HepG2 (cell line): ENCODE data around the gene IL2RG. TPM values are rescaled to one million over a fixed set of nuclear protein-coding genes. Genes with fewer than 3 reads are reported as not detected.

Experiments used
- ATAC-seq: fragments of 200-7000 bp; cut with Tn5 transposase; 3 replicates; pipeline ENCODE4 v1.9.1; 2020; ENCODE audit warnings: mild to moderate bottlenecking, moderate library complexity
- BruUV-seq: library from RNA; stranded (reverse); fragments of 400-500 nt; replicated peaks from 2 replicates; lab custom pipeline; 2021; lab: Mats Ljungman, UMichigan
- CTCF ChIA-PET: fragments of 300-600 bp; formaldehyde crosslinking; extraction: SDS; loops from one replicate; lab custom pipeline; 2021; ENCODE audit warnings: low total read pairs, inconsistent platforms, low intra/inter-chr PET ratio; lab: Yijun Ruan, JAX
- POLR2A ChIA-PET: fragments of 350-600 bp; sonication (Branson Sonifier 250); formaldehyde crosslinking; loops from one replicate; lab custom pipeline; 2020; ENCODE audit warnings: antibody characterized with exemption, inconsistent platforms; lab: Yijun Ruan, JAX
- DNase-seq: peaks from one replicate; pipeline ENCODE4 v3.0.0-alpha.2; 2015; ENCODE audit warnings: low spot score
- FAIRE-seq: peaks from 3 replicates; lab custom pipeline; 2011; peaks lifted over from hg19 to GRCh38; lab: Jason Lieb, UNC
- H2AFZ ChIP-seq: one replicate; pipeline ENCODE4 v1.6.1; 2011; ENCODE audit warnings: low read length, inconsistent platforms
- H3K27ac ChIP-seq: fragments of 300-600 bp; 3 replicates; pipeline ENCODE4 v1.8.0; 2011; ENCODE audit warnings: mixed run types, mild to moderate bottlenecking, mixed read lengths, low read length, inconsistent platforms; ENCODE audit not compliant: insufficient read depth; ENCODE audit errors: extremely low read length
- H3K27me3 ChIP-seq, 2 experiments: fragments of 200-600 bp in 1 of 2; 2 replicates in 1 of 2; 3 replicates in 1 of 2; pipeline versions ENCODE4 v1.6.0 to v1.8.0; 2011; ENCODE audit warnings: low read length in 2 of 2, mild to moderate bottlenecking in 2 of 2, moderate library complexity in 2 of 2, inconsistent platforms in 1 of 2; ENCODE audit not compliant: insufficient read depth in 2 of 2, control insufficient read depth in 1 of 2
- H3K36me3 ChIP-seq, 2 experiments: fragments of 200-600 bp in 1 of 2; replicated peaks in 1 of 2; 2 replicates in 1 of 2; 3 replicates in 1 of 2; pipeline versions ENCODE4 v1.5.1 to v1.8.0; 2011; ENCODE audit warnings: low read length in 2 of 2, inconsistent platforms in 1 of 2; ENCODE audit not compliant: insufficient read depth in 2 of 2, control insufficient read depth in 1 of 2
- H3K4me1 ChIP-seq: 2 replicates; pipeline ENCODE4 v1.5.1; 2012; ENCODE audit warnings: low read length, inconsistent platforms; ENCODE audit not compliant: insufficient read depth
- H3K4me2 ChIP-seq: 2 replicates; pipeline ENCODE4 v1.6.0; 2011; ENCODE audit warnings: low read depth, low read length, inconsistent platforms
- H3K4me3 ChIP-seq, 3 experiments: fragments of 200-600 bp in 1 of 3; sonication (generic), shearing (Covaris generic) in 1 of 3; replicated peaks in 1 of 3; 2 replicates each; pipeline ENCODE4 v1.5.1; 2011 to 2016; ENCODE audit warnings: low read length in 3 of 3, inconsistent platforms in 2 of 3, low read depth in 2 of 3, mild to moderate bottlenecking in 2 of 3, control low read depth in 1 of 3, mixed read lengths in 1 of 3; ENCODE audit not compliant: insufficient read depth in 1 of 3
- H3K79me2 ChIP-seq: one replicate; pipeline ENCODE4 v1.6.1; 2011; ENCODE audit warnings: low read length, inconsistent platforms; ENCODE audit not compliant: insufficient read depth
- H3K9ac ChIP-seq: 2 replicates; pipeline ENCODE4 v1.6.0; 2011; ENCODE audit warnings: mild to moderate bottlenecking, low read depth, low read length, inconsistent platforms; ENCODE audit not compliant: insufficient read depth
- H3K9me3 ChIP-seq: 2 replicates; pipeline ENCODE4 v1.5.1; 2012; ENCODE audit warnings: mild to moderate bottlenecking, low read length
- H4K20me1 ChIP-seq: 2 replicates; pipeline ENCODE4 v1.6.0; 2011; ENCODE audit warnings: inconsistent platforms, mild to moderate bottlenecking, low read length, moderate library complexity; ENCODE audit not compliant: insufficient read depth
- ASH2L ChIP-seq: fragments of 300-600, 200-600 bp; sonication (generic); IDR thresholded peaks from 2 replicates; pipeline ENCODE4 v1.7.0; 2017; ENCODE audit warnings: low read depth, mild to moderate bottlenecking, moderate library complexity, mixed read lengths, low read length; ENCODE audit not compliant: insufficient read length
- GATAD2A ChIP-seq: IDR thresholded peaks from 2 replicates; pipeline ENCODE4 v1.6.1; 2016
- KLF12 ChIP-seq: sonication (generic); formaldehyde crosslinking; IDR thresholded peaks from 2 replicates; pipeline ENCODE4 v1.4.0; 2020; ENCODE audit warnings: missing genetic modification reagents, borderline replicate concordance
- MIER2 ChIP-seq: IDR thresholded peaks from 2 replicates; pipeline ENCODE4 v1.6.1; 2016; ENCODE audit warnings: missing biosample characterization, missing genetic modification reagents
- NCOA2 ChIP-seq: sonication (generic); formaldehyde crosslinking; IDR thresholded peaks from 2 replicates; pipeline ENCODE4 v1.8.0; 2022; ENCODE audit warnings: inconsistent platforms
- RELA ChIP-seq: sonication (generic); formaldehyde crosslinking; IDR thresholded peaks from 2 replicates; pipeline ENCODE4 v1.4.0; 2020; ENCODE audit warnings: missing genetic modification reagents
- SIN3A ChIP-seq: IDR thresholded peaks from 2 replicates; pipeline ENCODE4 v1.6.1; 2011; ENCODE audit warnings: low read depth, mild to moderate bottlenecking, control low read depth, low read length, borderline replicate concordance
- SMYD3 ChIP-seq: sonication (generic); formaldehyde crosslinking; IDR thresholded peaks from 2 replicates; pipeline ENCODE4 v1.8.1; 2023; ENCODE audit warnings: mild to moderate bottlenecking, missing genetic modification reagents
- SP1 ChIP-seq, 2 experiments: fragments of 450-650 bp in 1 of 2; sonication (generic) in 1 of 2; formaldehyde crosslinking in 1 of 2; IDR thresholded peaks; 2 replicates each; pipeline versions ENCODE4 v1.4.0 to v1.6.1; 2016 to 2020; ENCODE audit warnings: missing genetic modification reagents in 1 of 2
- SRF ChIP-seq: IDR thresholded peaks from 2 replicates; pipeline ENCODE4 v1.6.1; 2011; ENCODE audit warnings: mild to moderate bottlenecking, low read depth, low read length, moderate library complexity
- ZBTB20 ChIP-seq: sonication (generic); formaldehyde crosslinking; IDR thresholded peaks from 2 replicates; pipeline ENCODE4 v1.8.1; 2023; ENCODE audit warnings: missing genetic modification reagents, low read depth, mild to moderate bottlenecking, borderline replicate concordance
- ZBTB21 ChIP-seq: sonication (generic); formaldehyde crosslinking; IDR thresholded peaks from 2 replicates; pipeline ENCODE4 v1.4.0; 2020; ENCODE audit warnings: missing genetic modification reagents
- ZBTB38 ChIP-seq: sonication (generic); formaldehyde crosslinking; IDR thresholded peaks from 2 replicates; pipeline ENCODE4 v1.5.1; 2020; ENCODE audit warnings: mild to moderate bottlenecking, missing genetic modification reagents
- ZNF234 ChIP-seq: sonication (generic); formaldehyde crosslinking; conservative IDR thresholded peaks from 2 replicates; pipeline ENCODE4 v1.5.1; 2020; ENCODE audit warnings: mild to moderate bottlenecking, missing genetic modification reagents
- ZNF251 ChIP-seq: sonication (generic); formaldehyde crosslinking; IDR thresholded peaks from 2 replicates; pipeline ENCODE4 v1.9.0; 2021; ENCODE audit warnings: mild to moderate bottlenecking, missing genetic modification reagents
- ZNF30 ChIP-seq: sonication (generic); formaldehyde crosslinking; IDR thresholded peaks from 2 replicates; pipeline ENCODE4 v1.5.0; 2020; ENCODE audit warnings: mild to moderate bottlenecking, missing genetic modification reagents
- ZNF431 ChIP-seq: sonication (generic); formaldehyde crosslinking; IDR thresholded peaks from 2 replicates; pipeline ENCODE4 v1.9.0; 2022; ENCODE audit warnings: missing genetic modification reagents, low read depth, mild to moderate bottlenecking, borderline replicate concordance
- ZNF572 ChIP-seq: sonication (generic); formaldehyde crosslinking; IDR thresholded peaks from 2 replicates; pipeline ENCODE4 v1.5.1; 2020; ENCODE audit warnings: mild to moderate bottlenecking, missing genetic modification reagents
- ZNF644 ChIP-seq: IDR thresholded peaks from 2 replicates; pipeline ENCODE4 v1.6.1; 2016; ENCODE audit warnings: low read depth
- ZNF781 ChIP-seq: sonication (generic); formaldehyde crosslinking; IDR thresholded peaks from 2 replicates; pipeline ENCODE4 v1.5.1; 2020; ENCODE audit warnings: borderline replicate concordance, mild to moderate bottlenecking, missing genetic modification reagents; ENCODE audit errors: not compliant biosample characterization
- WGBS: methylation state at CpG from one replicate; pipeline ENCODE4 v1.1.6; 2017; ENCODE audit warnings: low lambda C conversion rate; 5-methylcytosine and 5-hydroxymethylcytosine counted together
- in situ Hi-C: cut with HindIII; loops from 2 replicates; pipeline ENCODE4 v1.10.0; 2017; ENCODE audit warnings: low pct_unique_long_range_greater_than_20kb; ENCODE audit not compliant: extremely low pct_ligation_motif_present
- intact Hi-C: fragments of 100-400 bp; cut with micrococcal nuclease; formaldehyde crosslinking; loops from one replicate; pipeline ENCODE4 v1.10.0; 2022; ENCODE audit not compliant: unreplicated experiment
- polyA plus RNA-seq, 8 experiments: library from polyadenylated mRNA; depleted of rRNA in 3 of 8; stranded (reverse) in 7 of 8; unstranded in 1 of 8; fragments of >200 nt; fragmentation: Illumina TruSeq in 4 of 8; extraction: Trizol in 4 of 8; gene quantifications; 2 replicates each; pipeline versions ENCODE4 v1.2.1 to v1.2.3, GENCODE V29; 2011 to 2016; ENCODE audit warnings: low read depth in 4 of 8, missing spikeins in 1 of 8, mixed read lengths in 1 of 8; ENCODE audit not compliant: insufficient read depth in 1 of 8
- total RNA-seq, 5 experiments: library from RNA; depleted of rRNA; stranded (reverse); fragments of >200 nt; fragmentation: Illumina TruSeq; extraction: Trizol; gene quantifications; 2 replicates each; pipeline ENCODE4 v1.2.3, GENCODE V29; 2016; ENCODE audit warnings: low read depth in 1 of 5
- TF ChIP-seq, protein P1 (sequence below): IDR thresholded peaks from 2 replicates; pipeline ENCODE4 v1.6.1; 2012; ENCODE audit warnings: low read length, improper control_type of control experiment
- TF ChIP-seq, protein P2 (sequence below): sonication (generic); formaldehyde crosslinking; IDR thresholded peaks from 2 replicates; pipeline ENCODE4 v1.4.0; 2020; ENCODE audit warnings: missing genetic modification reagents

Gene IL2RG
- total and polyA plus RNA-seq, 2 of the 13 experiments (the other 11 are each of a cell fraction or from before 2014, with no cell fraction given) = 0.98 TPM; not detected in 1

GRCh38 chrX:71081330-71082123 lies 29.9 kb downstream of the IL2RG start:
- DNase-seq (peak; percentile 81), FAIRE-seq (peak; percentile 59), ATAC-seq (peak; percentile 97)
- Histone ChIP-seq H3K79me2 (no peaks in the 10 kb centered on the region), H3K4me1 (peaks cover 29% of the 10 kb centered on the region), H3K27ac (peak overlapping the region; percentile 58), H3K9ac (no peak overlapping the region), H3K36me3 (no peaks in the 10 kb centered on the region), H3K27me3 (no peaks in the 10 kb centered on the region), H4K20me1 (no peaks in the 10 kb centered on the region), H2AFZ (no peak overlapping the region), H3K4me3 (peak overlapping the region in 1 of 3 experiments; percentile 28; a peak in 2 of 6 replicates), H3K4me2 (peak overlapping the region; percentile 53), H3K9me3 (no peaks in the 10 kb centered on the region)
- in situ Hi-C loops (no loop called here), intact Hi-C loops (no loop called here)
- POLR2A ChIA-PET = interaction anchor here (1.2 kb wide), 1 partner anchor 14 kb away, joined by 4 read pairs; the partner anchor contains the start of gene SNX12
- BruUV-seq = no TSS peak
- WGBS = 0% methylated on average over 2 of the region's 3 CpGs
- CTCF ChIA-PET = no interaction called here
- TF ChIP-seq ASH2L = peak; percentile 59
- TF ChIP-seq, protein P1, sequence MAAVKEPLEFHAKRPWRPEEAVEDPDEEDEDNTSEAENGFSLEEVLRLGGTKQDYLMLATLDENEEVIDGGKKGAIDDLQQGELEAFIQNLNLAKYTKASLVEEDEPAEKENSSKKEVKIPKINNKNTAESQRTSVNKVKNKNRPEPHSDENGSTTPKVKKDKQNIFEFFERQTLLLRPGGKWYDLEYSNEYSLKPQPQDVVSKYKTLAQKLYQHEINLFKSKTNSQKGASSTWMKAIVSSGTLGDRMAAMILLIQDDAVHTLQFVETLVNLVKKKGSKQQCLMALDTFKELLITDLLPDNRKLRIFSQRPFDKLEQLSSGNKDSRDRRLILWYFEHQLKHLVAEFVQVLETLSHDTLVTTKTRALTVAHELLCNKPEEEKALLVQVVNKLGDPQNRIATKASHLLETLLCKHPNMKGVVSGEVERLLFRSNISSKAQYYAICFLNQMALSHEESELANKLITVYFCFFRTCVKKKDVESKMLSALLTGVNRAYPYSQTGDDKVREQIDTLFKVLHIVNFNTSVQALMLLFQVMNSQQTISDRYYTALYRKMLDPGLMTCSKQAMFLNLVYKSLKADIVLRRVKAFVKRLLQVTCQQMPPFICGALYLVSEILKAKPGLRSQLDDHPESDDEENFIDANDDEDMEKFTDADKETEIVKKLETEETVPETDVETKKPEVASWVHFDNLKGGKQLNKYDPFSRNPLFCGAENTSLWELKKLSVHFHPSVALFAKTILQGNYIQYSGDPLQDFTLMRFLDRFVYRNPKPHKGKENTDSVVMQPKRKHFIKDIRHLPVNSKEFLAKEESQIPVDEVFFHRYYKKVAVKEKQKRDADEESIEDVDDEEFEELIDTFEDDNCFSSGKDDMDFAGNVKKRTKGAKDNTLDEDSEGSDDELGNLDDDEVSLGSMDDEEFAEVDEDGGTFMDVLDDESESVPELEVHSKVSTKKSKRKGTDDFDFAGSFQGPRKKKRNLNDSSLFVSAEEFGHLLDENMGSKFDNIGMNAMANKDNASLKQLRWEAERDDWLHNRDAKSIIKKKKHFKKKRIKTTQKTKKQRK = no peak
- no peak for TF ChIP-seq KLF12 (CRISPR knock-in tag)
- no peak for TF ChIP-seq SP1 (IDR thresholded peaks at IDR 0.05)
- no peak for TF ChIP-seq SP1 (CRISPR knock-in tag; IDR thresholded peaks at IDR 0.05)
- TF ChIP-seq MIER2 = no peak
- TF ChIP-seq NCOA2 = peak; percentile 34; the same call in 1 of the 2 replicates
- no peak for TF ChIP-seq ZNF781
- no peak for TF ChIP-seq SMYD3 (CRISPR knock-in tag)
- TF ChIP-seq GATAD2A = peak; percentile 67
- no peak for TF ChIP-seq ZNF431 (CRISPR knock-in tag)
- TF ChIP-seq ZNF234 = no peak
- no peak for TF ChIP-seq SRF
- no peak for TF ChIP-seq ZNF30 (CRISPR knock-in tag)
- TF ChIP-seq RELA (CRISPR knock-in tag) = no peak
- peak; percentile 100 for TF ChIP-seq ZBTB20
- TF ChIP-seq ZBTB21 = no peak
- TF ChIP-seq SIN3A = no peak
- TF ChIP-seq ZNF572 (CRISPR knock-in tag) = no peak
- TF ChIP-seq ZBTB38 (CRISPR knock-in tag) = no peak
- TF ChIP-seq ZNF644 (CRISPR knock-in tag) = no peak
- TF ChIP-seq ZNF251 (CRISPR knock-in tag) = no peak
- TF ChIP-seq, protein P2, sequence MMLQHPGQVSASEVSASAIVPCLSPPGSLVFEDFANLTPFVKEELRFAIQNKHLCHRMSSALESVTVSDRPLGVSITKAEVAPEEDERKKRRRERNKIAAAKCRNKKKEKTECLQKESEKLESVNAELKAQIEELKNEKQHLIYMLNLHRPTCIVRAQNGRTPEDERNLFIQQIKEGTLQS (CRISPR knock-in tag) = no peak
